Kidney epithelial cell (primary cell): ENCODE measurements around the gene SLC25A25. TPM values are rescaled to one million over a fixed set of nuclear protein-coding genes. Genes with fewer than 3 reads are reported as not detected.

Experiments
- DNase-seq: peaks from one replicate; pipeline ENCODE4 v3.0.0-alpha.2; 2010; ENCODE audit warnings: low read depth
- H3K27me3 ChIP-seq: 2 replicates; pipeline ENCODE4 v1.6.0; 2011; ENCODE audit warnings: low read length; ENCODE audit not compliant: control insufficient read depth, insufficient read depth
- H3K36me3 ChIP-seq: 2 replicates; pipeline ENCODE4 v1.5.1; 2011; ENCODE audit warnings: low read length; ENCODE audit not compliant: control insufficient read depth, insufficient read depth
- H3K4me3 ChIP-seq: 2 replicates; pipeline ENCODE4 v1.5.1; 2011; ENCODE audit warnings: low read depth, mild to moderate bottlenecking, control low read depth, low read length
- CTCF ChIP-seq: IDR thresholded peaks from 2 replicates; pipeline ENCODE4 v1.5.1; 2011; ENCODE audit warnings: mild to moderate bottlenecking, moderate library complexity, low read length, control low read depth, inconsistent platforms; ENCODE audit not compliant: insufficient read depth, poor library complexity, severe bottlenecking
- total RNA-seq: library from RNA; depleted of rRNA; stranded (reverse); fragments of >200 nt; gene quantifications from 2 replicates; pipeline ENCODE4 v1.2.3, GENCODE V29; 2015

Gene SLC25A25
- total RNA-seq, 1 donor from 2014 or later, result 22.8 TPM

- Histone ChIP-seq H3K36me3 (peaks cover 2% of the 10 kb centered on the region), H3K27me3 (no peaks in the 10 kb centered on the region), H3K4me3 (no peak overlapping the region)
- DNase-seq, result no peak
- no peak for TF ChIP-seq CTCF
Measured at GRCh38 chr9:128061275-128061960, 6.6 kb upstream of the SLC25A25 start.

- Histone ChIP-seq H3K36me3 (peaks cover 2% of the 10 kb centered on the region), H3K4me3 (no peak overlapping the region), H3K27me3 (no peaks in the 10 kb centered on the region)
- no peak for DNase-seq
- TF ChIP-seq CTCF, result no peak
Measured at GRCh38 chr9:128062279-128062678, 5.8 kb upstream of the SLC25A25 start.

GRCh38 chr9:128062846-128063831 is 4.9 kb upstream of the SLC25A25 start:
- Histone ChIP-seq H3K36me3 (peaks cover 2% of the 10 kb centered on the region), H3K4me3 (no peak overlapping the region), H3K27me3 (no peaks in the 10 kb centered on the region)
- no peak for TF ChIP-seq CTCF
- DNase-seq, result no peak

- no peak for TF ChIP-seq CTCF
- Histone ChIP-seq H3K27me3 (no peaks in the 10 kb centered on the region), H3K4me3 (peak overlapping the region; percentile 33), H3K36me3 (peaks cover 2% of the 10 kb centered on the region)
- DNase-seq, result no peak
Measured at GRCh38 chr9:128065907-128066712, 1.9 kb upstream of the SLC25A25 start.

GRCh38 chr9:128066713-128067644 is 1.1 kb upstream of the SLC25A25 start, which contains the start of gene NAIF1:
Gene NAIF1 (minus strand): TSS chr9:128067320. CDS start chr9:128067101, 219 bp downstream.
- peak; percentile 97 for DNase-seq
- Histone ChIP-seq H3K36me3 (peaks cover 2% of the 10 kb centered on the region), H3K4me3 (peak within 1 kb of the TSS; percentile 66), H3K27me3 (no peaks in the 10 kb centered on the region)
- TF ChIP-seq CTCF, result no peak
